ENCODE data around the gene KRT37. TPM values are rescaled to one million over a fixed set of nuclear protein-coding genes. Genes with fewer than 3 reads are reported as not detected.

Gene KRT37
- total and polyA plus RNA-seq, 9 of the 15 experiments (the other 6 are each of a cell fraction or from before 2014, with no cell fraction given), result not detected

GRCh38 chr17:41446806-41447205, 22.4 kb upstream of the KRT37 start:
- no peak overlapping the region for H3K27ac ChIP-seq (ENCODE audit: extremely low read depth, low read depth, low read length)
- 3% methylated on average over 2 of the region's 2 CpGs for WGBS (ENCODE audit: insufficient coverage, low coverage, missing lambda C conversion rate)
- H3K36me3 ChIP-seq (ENCODE audit: control insufficient read depth, insufficient read depth, low read length), result no peaks in the 10 kb centered on the region
- no peak for TF ChIP-seq ZNF3 (CRISPR knock-in tag; IDR thresholded peaks at IDR 0.05)
- no peak for TF ChIP-seq RAD51 (IDR thresholded peaks at IDR 0.05; ENCODE audit: borderline replicate concordance, low read depth)
- TF ChIP-seq GTF2F1 (IDR thresholded peaks at IDR 0.05; ENCODE audit: low read depth, low read length), result no peak
- TF ChIP-seq EP300 (IDR thresholded peaks at IDR 0.05; ENCODE audit: low read length), result no peak
- no peak for TF ChIP-seq PYGO2 (tag; IDR thresholded peaks at IDR 0.05)
- TF ChIP-seq NFE2L1 (tag; IDR thresholded peaks at IDR 0.05; ENCODE audit: borderline replicate concordance, low read depth), result no peak
- TF ChIP-seq PML (IDR thresholded peaks at IDR 0.05; ENCODE audit: low read length), result no peak
- TF ChIP-seq, protein P1, sequence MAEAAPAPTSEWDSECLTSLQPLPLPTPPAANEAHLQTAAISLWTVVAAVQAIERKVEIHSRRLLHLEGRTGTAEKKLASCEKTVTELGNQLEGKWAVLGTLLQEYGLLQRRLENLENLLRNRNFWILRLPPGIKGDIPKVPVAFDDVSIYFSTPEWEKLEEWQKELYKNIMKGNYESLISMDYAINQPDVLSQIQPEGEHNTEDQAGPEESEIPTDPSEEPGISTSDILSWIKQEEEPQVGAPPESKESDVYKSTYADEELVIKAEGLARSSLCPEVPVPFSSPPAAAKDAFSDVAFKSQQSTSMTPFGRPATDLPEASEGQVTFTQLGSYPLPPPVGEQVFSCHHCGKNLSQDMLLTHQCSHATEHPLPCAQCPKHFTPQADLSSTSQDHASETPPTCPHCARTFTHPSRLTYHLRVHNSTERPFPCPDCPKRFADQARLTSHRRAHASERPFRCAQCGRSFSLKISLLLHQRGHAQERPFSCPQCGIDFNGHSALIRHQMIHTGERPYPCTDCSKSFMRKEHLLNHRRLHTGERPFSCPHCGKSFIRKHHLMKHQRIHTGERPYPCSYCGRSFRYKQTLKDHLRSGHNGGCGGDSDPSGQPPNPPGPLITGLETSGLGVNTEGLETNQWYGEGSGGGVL (CRISPR knock-in tag; IDR thresholded peaks at IDR 0.05), result no peak
- TF ChIP-seq HMG20A (CRISPR knock-in tag; conservative IDR thresholded peaks at IDR 0.05), result no peak
- no peak for TF ChIP-seq SOX6 (IDR thresholded peaks at IDR 0.05)
- TF ChIP-seq RUNX1 (IDR thresholded peaks at IDR 0.05; ENCODE audit: low read depth), result no peak
- no peak for TF ChIP-seq L3MBTL2 (IDR thresholded peaks at IDR 0.05)
- in situ Hi-C loops (cut with MboI) (no loop called here), intact Hi-C loops (cut with micrococcal nuclease) (no loop called here)
- no peak overlapping the region for H2AFZ ChIP-seq (ENCODE audit: low read depth, low read length)
- H4K20me1 ChIP-seq (replicated peaks; ENCODE audit: control insufficient read depth, insufficient read depth, low read length), result no peaks in the 10 kb centered on the region
- ChIA-PET POLR2A (no interaction called here), CTCF (ENCODE audit: low intra/inter-chr PET ratio) (interaction anchor here (0.7 kb wide), 1 partner anchor 832 kb away, joined by 3 read pairs; no protein-coding TSS in a partner anchor)
- FAIRE-seq (no peak), ATAC-seq (no peak), DNase-seq (ENCODE audit: extremely low read depth in 1 of 4, low spot score in 3 of 4) (no peak)
- H3K9me1 ChIP-seq (ENCODE audit: control insufficient read depth, insufficient read depth, low read length), result no peaks in the 10 kb centered on the region
- no peaks in the 10 kb centered on the region; the same call in 1 of the 2 replicates for H3K9me3 ChIP-seq (replicated peaks; ENCODE audit: control insufficient read depth, insufficient read depth, low read depth, low read length)
- H3K4me2 ChIP-seq (ENCODE audit: insufficient read depth, low read length), result no peak overlapping the region
- H3K9ac ChIP-seq (ENCODE audit: insufficient read depth in 1 of 2, low read depth in 2 of 2, low read length in 2 of 2), result no peak overlapping the region
- H3K4me3 ChIP-seq, result no peak overlapping the region
- H3K27me3 ChIP-seq (ENCODE audit: control insufficient read depth in 2 of 2, insufficient read depth in 2 of 2, low read length in 2 of 2), result peaks cover 5 to 12% of the 10 kb centered on the region in 2 experiments; a peak in 2 of 5 replicates
- no peaks in the 10 kb centered on the region; the same call in 2 of the 3 replicates for H3K79me2 ChIP-seq (ENCODE audit: control insufficient read depth, insufficient read depth, low read length)
- no TSS peak for BruUV-seq (replicated peaks)
- H3K4me1 ChIP-seq (replicated peaks in 1 of 2; ENCODE audit: control insufficient read depth in 2 of 2, insufficient read depth in 2 of 2, low read length in 2 of 2), result no peaks in the 10 kb centered on the region

Data from K562 (cell line).